IMR-90 (cell line): Measurements from ENCODE around the gene MYT1.

Experiments used
- CTCF ChIP-seq: conservative IDR thresholded peaks from 2 replicates; pipeline ENCODE4 v1.5.1; 2012; ENCODE audit warnings: mild to moderate bottlenecking, low read depth, low read length, improper control_type of control experiment
- MAZ ChIP-seq: IDR thresholded peaks from 2 replicates; pipeline ENCODE4 v1.6.1; 2012; ENCODE audit warnings: low read depth, mild to moderate bottlenecking, low read length, improper control_type of control experiment, moderate library complexity, borderline replicate concordance
- MXI1 ChIP-seq: IDR thresholded peaks from 2 replicates; pipeline ENCODE4 v1.6.1; 2012; ENCODE audit warnings: low read depth, mild to moderate bottlenecking, low read length, moderate library complexity, borderline replicate concordance
- POLR2A ChIP-seq: IDR thresholded peaks from 2 replicates; pipeline ENCODE4 v1.6.1; 2012; ENCODE audit warnings: mild to moderate bottlenecking, low read depth, low read length
- RFX5 ChIP-seq: IDR thresholded peaks from 2 replicates; pipeline ENCODE4 v1.8.0; 2012; ENCODE audit warnings: low read depth, mild to moderate bottlenecking, low read length, moderate library complexity
- SMC3 ChIP-seq: fragments of 150-350 bp; IDR thresholded peaks from 2 replicates; pipeline ENCODE4 v1.6.1; 2016; ENCODE audit warnings: low read depth, mild to moderate bottlenecking, antibody characterized with exemption, low read length, moderate library complexity

DNA sequence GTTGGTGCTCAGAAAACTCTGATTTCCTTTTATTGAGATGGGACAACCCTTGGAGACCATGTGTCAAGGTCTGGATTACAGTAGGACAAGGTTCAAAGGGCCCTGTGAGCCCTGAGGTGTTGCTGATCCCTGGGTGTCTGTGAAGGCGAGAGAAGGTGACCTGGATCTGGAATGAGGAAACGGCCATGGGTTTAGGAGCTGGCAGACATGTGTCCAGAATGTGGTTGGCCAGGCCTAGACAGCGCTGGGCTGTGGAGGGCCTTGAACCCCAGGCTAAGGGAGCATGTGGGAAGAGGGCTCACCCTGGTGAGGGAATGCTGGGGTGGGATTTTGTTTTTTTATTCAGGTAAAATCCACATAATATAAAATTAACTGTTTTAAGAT lies 116.2 kb downstream of the MYT1 start:
- TF ChIP-seq CTCF (no peak), RFX5 (no peak), SMC3 (no peak), MAZ (no peak), MXI1 (no peak), POLR2A (no peak)
